NT2/D1 (cell line): ENCODE data around the gene NT5E.

Experiments
- SUZ12 ChIP-seq: IDR thresholded peaks from 2 replicates; pipeline ENCODE4 v1.6.1; 2011; ENCODE audit not compliant: insufficient read length, insufficient read depth; ENCODE audit errors: extremely low read depth
- YY1 ChIP-seq: IDR thresholded peaks from 2 replicates; pipeline ENCODE4 v1.6.1; 2011; ENCODE audit not compliant: insufficient read length, insufficient read depth
- ZNF274 ChIP-seq: IDR thresholded peaks from 2 replicates; pipeline ENCODE4 v1.6.1; 2011; ENCODE audit warnings: mild to moderate bottlenecking, low read depth, low read length

DNA sequence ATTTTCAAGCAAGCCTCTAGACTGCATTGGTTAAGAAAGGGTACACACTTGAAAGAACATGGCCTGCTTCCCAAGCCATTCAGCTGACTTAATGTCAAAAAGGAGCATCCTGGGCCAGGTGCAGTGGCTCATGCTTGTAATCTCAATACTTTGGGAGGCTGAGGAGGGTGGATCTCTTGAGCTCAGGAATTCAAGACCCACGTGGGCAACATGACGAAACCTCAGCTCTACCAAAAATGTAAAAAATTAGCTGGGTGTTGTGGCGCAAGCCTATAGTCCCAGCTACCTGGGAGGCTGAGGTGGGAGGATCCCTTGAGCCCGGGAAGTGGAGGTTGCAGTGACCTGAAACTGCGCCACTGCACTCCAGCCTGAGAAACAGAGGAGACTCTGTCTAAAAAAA, 26.9 kb upstream of the NT5E start:
- TF ChIP-seq SUZ12 (no peak), ZNF274 (no peak), YY1 (no peak)
